ENCODE data around the gene FAM107B. TPM values are rescaled to one million over a fixed set of nuclear protein-coding genes. Genes with fewer than 3 reads are reported as not detected.
A peak's percentile ranks its signal among the peaks of the same experiment; 100 is the strongest.

FAM107B gene
- total and polyA plus RNA-seq, 2 experiments from 2014 or later = 85.5 to 85.9 TPM

DNA sequence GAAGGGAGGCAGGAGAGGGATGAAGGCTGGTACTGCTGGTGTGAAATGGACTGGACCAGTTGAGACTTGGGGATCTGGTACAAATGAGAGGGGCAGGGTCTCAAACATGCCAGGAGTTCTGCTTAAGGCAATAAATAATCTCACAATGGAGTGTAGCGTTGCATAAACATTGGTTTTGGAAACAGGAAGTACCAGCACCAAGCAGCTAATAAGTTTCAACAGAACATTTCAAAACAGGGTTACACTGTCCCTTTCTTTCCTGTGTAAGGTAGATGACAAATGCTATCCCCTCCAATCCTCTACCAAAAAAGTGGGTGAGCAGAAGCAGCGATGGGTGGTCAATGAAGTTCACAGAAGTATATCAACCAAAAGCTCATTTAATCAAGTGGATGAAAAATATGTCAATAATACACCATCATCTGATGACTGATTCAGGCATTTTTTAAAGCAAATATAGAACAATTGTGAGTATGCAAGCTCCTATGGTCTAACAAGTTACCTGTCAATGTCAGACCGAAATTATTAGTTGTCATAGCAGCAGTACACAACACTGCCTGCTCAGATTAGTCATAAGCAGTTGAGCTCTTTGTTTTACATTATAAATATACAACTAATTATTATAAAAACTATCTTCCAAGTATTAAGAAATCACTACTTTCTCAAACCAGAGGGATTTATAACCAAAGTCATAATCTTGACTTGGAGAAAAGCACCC is 220.0 kb downstream of the FAM107B start:
- peaks cover 80% of the 10 kb centered on the region for H3K79me2 ChIP-seq

DNA sequence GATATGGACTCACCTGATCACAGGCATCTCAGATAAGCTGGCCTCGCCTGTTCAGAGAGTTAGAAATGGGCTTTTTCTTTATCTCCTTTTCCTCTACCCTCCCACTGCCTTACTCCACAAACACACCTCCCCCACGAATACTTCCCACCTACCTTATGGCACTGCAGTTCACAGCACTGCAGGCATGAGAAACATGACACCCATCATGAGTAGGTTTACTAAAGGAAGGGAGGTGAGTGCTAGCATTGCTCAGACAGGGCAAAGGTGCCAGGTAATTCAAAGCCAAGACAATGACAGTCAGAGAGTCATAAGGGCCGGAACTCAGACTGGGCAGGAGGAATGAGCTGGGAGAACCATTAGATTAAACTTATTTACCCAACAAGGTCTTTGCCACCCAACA is 220.6 kb downstream of the FAM107B start:
- Histone ChIP-seq H3K36me3 (replicated peaks; ENCODE audit: insufficient read depth, low read depth) (no peaks in the 10 kb centered on the region), H3K9me3 (ENCODE audit: low read depth) (no peaks in the 10 kb centered on the region), H3K4me3 (no peak overlapping the region), H3K79me2 (peaks cover 77% of the 10 kb centered on the region), H3K4me1 (ENCODE audit: insufficient read depth) (peaks cover 50% of the 10 kb centered on the region), H3K27me3 (no peaks in the 10 kb centered on the region), H4K20me1 (ENCODE audit: insufficient read depth, poor library complexity, severe bottlenecking) (no peaks in the 10 kb centered on the region), H3K4me2 (peak overlapping the region; percentile 22), H3K9me2 (replicated peaks; ENCODE audit: insufficient read depth) (no peaks in the 10 kb centered on the region), H2AFZ (no peak overlapping the region), H3K27ac (peak overlapping the region; percentile 84)
- 49% methylated on average over 3 of the region's 3 CpGs for WGBS (ENCODE audit: low lambda C conversion rate, missing lambda C conversion rate)
- TF ChIP-seq EZH2 (IDR thresholded peaks at IDR 0.05; ENCODE audit: borderline replicate concordance) (no peak), EZH2phosphoT487 (IDR thresholded peaks at IDR 0.05; ENCODE audit: low read depth, severe bottlenecking, unreplicated experiment) (no peak)
- TF ChIP-seq, protein P1, sequence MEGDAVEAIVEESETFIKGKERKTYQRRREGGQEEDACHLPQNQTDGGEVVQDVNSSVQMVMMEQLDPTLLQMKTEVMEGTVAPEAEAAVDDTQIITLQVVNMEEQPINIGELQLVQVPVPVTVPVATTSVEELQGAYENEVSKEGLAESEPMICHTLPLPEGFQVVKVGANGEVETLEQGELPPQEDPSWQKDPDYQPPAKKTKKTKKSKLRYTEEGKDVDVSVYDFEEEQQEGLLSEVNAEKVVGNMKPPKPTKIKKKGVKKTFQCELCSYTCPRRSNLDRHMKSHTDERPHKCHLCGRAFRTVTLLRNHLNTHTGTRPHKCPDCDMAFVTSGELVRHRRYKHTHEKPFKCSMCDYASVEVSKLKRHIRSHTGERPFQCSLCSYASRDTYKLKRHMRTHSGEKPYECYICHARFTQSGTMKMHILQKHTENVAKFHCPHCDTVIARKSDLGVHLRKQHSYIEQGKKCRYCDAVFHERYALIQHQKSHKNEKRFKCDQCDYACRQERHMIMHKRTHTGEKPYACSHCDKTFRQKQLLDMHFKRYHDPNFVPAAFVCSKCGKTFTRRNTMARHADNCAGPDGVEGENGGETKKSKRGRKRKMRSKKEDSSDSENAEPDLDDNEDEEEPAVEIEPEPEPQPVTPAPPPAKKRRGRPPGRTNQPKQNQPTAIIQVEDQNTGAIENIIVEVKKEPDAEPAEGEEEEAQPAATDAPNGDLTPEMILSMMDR (IDR thresholded peaks at IDR 0.05; ENCODE audit: poor library complexity) = no peak
- peak; percentile 41 for DNase-seq (ENCODE audit: low spot score)

More for the DNA sequence above, 220.0 kb downstream of the FAM107B start:
- Histone ChIP-seq H3K9me3 (ENCODE audit: low read depth) (no peaks in the 10 kb centered on the region), H3K27ac (peak overlapping the region; percentile 84), H4K20me1 (ENCODE audit: insufficient read depth, poor library complexity, severe bottlenecking) (no peaks in the 10 kb centered on the region), H3K4me1 (ENCODE audit: insufficient read depth) (peaks cover 44% of the 10 kb centered on the region), H3K4me3 (no peak overlapping the region), H3K27me3 (no peaks in the 10 kb centered on the region), H3K9me2 (replicated peaks; ENCODE audit: insufficient read depth) (no peaks in the 10 kb centered on the region), H3K36me3 (replicated peaks; ENCODE audit: insufficient read depth, low read depth) (no peaks in the 10 kb centered on the region), H2AFZ (no peak overlapping the region), H3K4me2 (peak overlapping the region; percentile 22)
- DNase-seq (ENCODE audit: low spot score) = no peak
- 87% methylated on average over 3 of the region's 3 CpGs for WGBS (ENCODE audit: low lambda C conversion rate, missing lambda C conversion rate)
- TF ChIP-seq EZH2 (IDR thresholded peaks at IDR 0.05; ENCODE audit: borderline replicate concordance) = no peak
- TF ChIP-seq EZH2phosphoT487 (IDR thresholded peaks at IDR 0.05; ENCODE audit: low read depth, severe bottlenecking, unreplicated experiment) = no peak
- TF ChIP-seq, protein P1 (IDR thresholded peaks at IDR 0.05; ENCODE audit: poor library complexity) = no peak

DNA sequence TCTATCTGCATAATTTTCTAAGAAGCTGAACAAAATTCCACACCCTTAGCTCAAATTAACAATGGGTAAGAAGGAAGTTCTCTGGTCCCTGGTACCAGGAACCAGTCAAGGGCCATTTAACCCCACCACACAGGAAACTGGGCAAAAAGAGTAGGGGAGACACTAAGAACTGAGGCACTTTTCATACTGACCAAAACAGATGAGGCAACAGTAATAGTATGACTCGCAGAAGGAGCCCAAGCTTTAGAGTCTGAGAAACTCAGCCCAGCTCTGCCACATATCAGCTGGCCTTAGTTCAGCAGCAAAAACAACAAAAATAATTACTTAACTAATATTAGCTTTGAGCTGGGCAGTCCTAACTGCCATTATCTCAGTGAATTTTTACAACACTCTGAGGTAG is 221.2 kb downstream of the FAM107B start:
- H3K9me3 ChIP-seq (ENCODE audit: low read depth) = no peaks in the 10 kb centered on the region
- peaks cover 77% of the 10 kb centered on the region for H3K79me2 ChIP-seq
- no peak overlapping the region for H3K4me3 ChIP-seq
- H3K27ac ChIP-seq = peak overlapping the region; percentile 84
- H4K20me1 ChIP-seq (ENCODE audit: insufficient read depth, poor library complexity, severe bottlenecking) = no peaks in the 10 kb centered on the region
- H2AFZ ChIP-seq = no peak overlapping the region
- DNase-seq (ENCODE audit: low spot score) = no peak
- no peaks in the 10 kb centered on the region for H3K27me3 ChIP-seq
- H3K4me1 ChIP-seq (ENCODE audit: insufficient read depth) = peaks cover 54% of the 10 kb centered on the region
- H3K36me3 ChIP-seq (replicated peaks; ENCODE audit: insufficient read depth, low read depth) = no peaks in the 10 kb centered on the region
- no peaks in the 10 kb centered on the region for H3K9me2 ChIP-seq (replicated peaks; ENCODE audit: insufficient read depth)
- H3K4me2 ChIP-seq = peak overlapping the region; percentile 22
- 52% methylated on average over 1 of the region's 1 CpG for WGBS (ENCODE audit: low lambda C conversion rate, missing lambda C conversion rate)
- no peak for TF ChIP-seq EZH2phosphoT487 (IDR thresholded peaks at IDR 0.05; ENCODE audit: low read depth, severe bottlenecking, unreplicated experiment)
- TF ChIP-seq, protein P1 (IDR thresholded peaks at IDR 0.05; ENCODE audit: poor library complexity) = no peak
- TF ChIP-seq EZH2 (IDR thresholded peaks at IDR 0.05; ENCODE audit: borderline replicate concordance) = no peak

Measured in hepatocyte (in vitro differentiated cells).